Ammon's horn (tissue), 1 donor: ENCODE data around the gene SBF2.

Source experiments
- DNase-seq: peaks from one replicate; pipeline ENCODE4 v3.0.0-alpha.2; 2016; ENCODE audit warnings: low spot score

The SBF2 gene

DNA sequence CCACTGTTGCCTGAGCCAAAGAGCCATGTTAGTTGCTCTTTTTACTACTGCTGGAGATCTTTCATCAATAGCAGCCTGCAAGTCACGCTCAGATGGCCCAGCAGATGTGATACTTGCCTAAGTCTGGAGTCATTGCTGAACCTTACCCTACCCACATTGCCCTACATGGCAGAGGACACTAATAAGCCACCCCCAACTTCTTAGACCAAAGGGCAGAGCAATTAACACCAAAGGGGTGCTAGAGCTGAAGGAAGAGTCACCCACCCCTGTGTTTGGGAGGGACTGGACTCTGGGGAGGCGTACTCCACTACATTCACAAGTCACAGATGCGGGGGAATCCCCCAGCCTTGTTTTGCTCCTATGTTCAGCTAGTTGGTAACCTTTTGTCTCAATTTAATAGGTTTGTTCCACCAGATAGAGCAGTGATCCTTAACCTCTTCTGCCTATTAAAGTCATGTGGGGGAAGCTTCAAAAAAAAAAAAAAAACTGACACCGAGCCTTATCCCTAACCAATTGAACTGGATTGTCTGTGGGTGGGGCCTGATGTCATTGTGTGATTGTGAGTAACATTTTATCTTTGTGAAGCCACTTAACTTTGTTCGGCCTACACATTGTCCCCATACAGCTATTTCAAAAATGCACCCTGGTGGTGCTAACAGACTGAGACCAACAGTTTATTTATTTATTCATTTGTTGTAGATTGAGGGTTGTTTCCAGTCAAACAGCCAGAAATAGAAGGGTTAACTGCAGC lies 23.9 kb upstream of the SBF2 start:
- no peak for DNase-seq

DNA sequence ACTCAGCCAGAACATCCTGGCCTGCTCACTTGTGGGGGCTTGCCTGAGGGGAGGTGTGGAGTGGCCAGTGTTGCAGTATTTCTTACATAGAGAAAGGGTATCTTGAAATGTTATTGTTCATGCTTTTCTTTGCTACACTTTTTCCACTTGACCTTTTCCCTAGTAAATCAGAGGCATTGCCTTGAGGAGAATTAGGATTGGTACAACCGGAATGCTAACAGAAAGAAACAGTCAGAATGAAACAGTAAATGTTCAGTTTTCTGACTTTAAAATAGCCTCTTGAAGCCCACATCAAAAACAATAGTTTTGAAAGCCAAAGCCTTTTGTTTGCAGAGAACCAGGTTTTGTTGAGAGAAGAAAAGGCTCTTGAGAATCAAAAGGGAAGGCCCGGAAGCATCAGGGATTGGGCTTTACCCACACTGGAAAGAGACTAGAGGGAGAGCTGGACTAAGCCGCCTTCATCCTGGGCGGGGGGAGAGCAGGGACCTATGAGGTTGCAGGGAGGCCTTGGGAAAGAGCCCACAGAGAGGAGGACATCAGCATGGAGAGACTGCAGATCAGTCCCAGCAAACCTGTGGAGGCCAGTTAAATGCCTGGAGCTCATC lies 23.2 kb upstream of the SBF2 start:
- DNase-seq, result no peak

DNA sequence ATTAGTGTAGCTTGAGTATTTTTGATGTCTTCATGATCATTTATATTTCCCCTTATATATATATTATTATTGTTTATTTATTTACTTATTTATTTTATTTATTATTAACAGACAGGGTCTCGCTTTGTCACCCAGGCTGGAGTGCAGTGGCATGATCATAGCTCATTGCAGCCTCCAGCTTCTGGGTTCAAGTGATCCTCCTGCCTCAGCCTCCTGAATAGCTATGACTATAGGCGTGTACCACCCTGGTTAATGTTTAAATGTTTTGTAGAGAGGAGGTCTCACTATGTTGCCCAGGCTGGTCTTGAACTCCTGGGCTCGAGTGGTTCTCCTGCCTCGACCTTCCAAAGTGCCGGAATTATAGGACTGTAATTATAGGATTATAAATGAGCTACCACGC lies 21.1 kb upstream of the SBF2 start:
- no peak for DNase-seq

- DNase-seq, result peak; percentile 61
Measured at GRCh38 chr11:10314199-10315072, 20.4 kb upstream of the SBF2 start.

DNA sequence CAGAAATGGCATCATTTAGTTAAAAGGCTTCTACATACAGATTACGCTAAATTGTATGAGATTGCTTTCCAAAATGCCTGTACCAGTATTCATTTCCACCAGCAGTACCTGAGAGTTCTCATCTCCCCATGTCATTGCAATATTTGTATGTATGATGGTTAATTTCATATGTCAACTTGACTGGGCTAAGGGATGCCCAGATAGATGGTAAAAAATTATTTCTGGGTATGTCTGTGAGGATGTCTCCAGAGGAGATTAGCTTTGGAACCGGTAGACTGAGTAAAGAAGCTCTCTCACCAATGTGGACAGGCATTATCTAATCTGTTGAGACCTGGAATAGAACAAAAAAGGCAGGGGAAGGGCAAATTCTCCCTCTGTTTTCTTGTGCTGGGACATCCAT lies 17.8 kb upstream of the SBF2 start:
- no peak for DNase-seq

GRCh38 chr11:10310301-10310841 lies 16.4 kb upstream of the SBF2 start:
- no peak for DNase-seq

- DNase-seq, result no peak
Measured at GRCh38 chr11:10309163-10310093, 15.4 kb upstream of the SBF2 start.

- no peak for DNase-seq
Measured at GRCh38 chr11:10308201-10308954, 14.4 kb upstream of the SBF2 start.

DNA sequence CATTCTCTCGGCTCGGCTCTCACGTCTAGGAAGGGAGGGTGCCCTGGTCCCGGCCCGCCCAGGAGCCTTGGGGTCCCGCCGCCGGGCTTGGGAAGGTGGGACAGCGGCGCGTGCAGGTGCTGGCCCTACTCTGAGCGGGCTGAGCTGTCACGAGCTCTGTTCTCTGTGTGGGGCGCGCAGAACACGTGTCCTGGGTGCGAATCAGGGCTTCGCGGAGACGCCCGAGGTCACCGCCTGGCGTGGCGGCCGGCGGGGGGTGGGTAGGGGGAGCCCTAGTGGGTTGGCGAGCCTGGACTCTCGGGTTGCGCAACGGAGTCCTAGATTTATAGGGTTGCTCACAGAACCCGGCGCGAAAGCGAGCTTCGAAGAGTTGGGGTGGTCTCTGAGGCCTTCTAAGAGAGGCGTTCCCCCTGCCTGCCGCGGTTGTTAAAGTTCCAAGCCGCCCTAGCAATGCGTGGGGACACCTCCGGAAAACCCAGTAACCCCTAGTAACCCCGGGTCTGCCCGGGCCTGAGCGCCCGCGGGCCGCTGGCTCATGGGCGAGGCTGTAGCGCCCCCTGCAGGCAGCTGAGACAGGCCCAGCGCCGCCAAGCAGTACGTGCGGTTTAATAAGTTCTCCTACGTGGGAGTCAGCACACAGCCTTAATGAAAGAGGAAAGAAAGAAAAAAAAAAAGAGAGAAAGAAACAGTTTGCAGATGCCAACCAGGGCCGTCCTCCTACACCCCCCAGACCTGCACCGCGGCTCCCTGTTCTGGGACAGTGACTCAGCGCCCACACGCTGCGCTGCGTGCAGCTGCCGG lies 13.6 kb upstream of the SBF2 start:
- DNase-seq, result peak; percentile 78

DNA sequence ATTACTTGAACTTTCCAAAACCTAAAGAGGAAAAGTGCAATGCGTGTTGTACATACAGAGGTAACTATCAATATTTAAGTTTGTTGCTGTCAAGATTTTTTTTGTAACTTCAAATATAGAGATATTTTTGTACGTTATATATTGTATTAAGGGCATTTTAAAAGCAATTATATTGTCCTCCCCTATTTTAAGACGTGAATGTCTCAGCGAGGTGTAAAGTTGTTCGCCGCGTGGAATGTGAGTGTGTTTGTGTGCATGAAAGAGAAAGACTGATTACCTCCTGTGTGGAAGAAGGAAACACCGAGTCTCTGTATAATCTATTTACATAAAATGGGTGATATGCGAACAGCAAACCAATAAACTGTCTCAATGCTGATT lies 13.0 kb upstream of the SBF2 start:
- DNase-seq, result no peak

DNA sequence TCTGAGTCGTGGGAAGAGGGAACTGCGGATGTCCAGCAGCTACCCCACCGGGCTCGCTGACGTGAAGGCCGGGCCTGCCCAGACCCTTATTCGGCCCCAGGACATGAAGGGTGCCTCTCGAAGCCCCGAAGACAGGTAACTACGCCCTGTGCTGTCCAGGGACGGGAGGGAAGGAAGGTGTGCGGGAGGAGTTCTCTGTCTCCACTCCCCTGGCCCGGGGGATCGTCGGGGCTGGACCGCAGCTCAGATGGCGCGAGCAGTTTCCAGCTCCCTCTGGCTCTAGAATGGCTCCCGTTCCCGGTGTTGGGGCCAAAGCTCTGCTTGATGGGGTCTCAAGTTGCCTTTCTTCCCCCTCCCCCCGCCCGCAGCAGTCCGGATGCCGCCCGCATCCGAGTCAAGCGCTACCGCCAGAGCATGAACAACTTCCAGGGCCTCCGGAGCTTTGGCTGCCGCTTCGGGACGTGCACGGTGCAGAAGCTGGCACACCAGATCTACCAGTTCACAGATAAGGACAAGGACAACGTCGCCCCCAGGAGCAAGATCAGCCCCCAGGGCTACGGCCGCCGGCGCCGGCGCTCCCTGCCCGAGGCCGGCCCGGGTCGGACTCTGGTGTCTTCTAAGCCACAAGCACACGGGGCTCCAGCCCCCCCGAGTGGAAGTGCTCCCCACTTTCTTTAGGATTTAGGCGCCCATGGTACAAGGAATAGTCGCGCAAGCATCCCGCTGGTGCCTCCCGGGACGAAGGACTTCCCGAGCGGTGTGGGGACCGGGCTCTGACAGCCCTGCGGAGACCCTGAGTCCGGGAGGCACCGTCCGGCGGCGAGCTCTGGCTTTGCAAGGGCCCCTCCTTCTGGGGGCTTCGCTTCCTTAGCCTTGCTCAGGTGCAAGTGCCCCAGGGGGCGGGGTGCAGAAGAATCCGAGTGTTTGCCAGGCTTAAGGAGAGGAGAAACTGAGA lies 12.2 kb upstream of the SBF2 start:
- DNase-seq, result no peak

- no peak for DNase-seq
Measured at GRCh38 chr11:10305262-10305963, 11.4 kb upstream of the SBF2 start.

GRCh38 chr11:10304495-10305261 lies 10.7 kb upstream of the SBF2 start, which contains the start of gene ADM:
ADM (plus strand) TSS chr11:10305073; CDS start chr11:10305701, 628 bp downstream.
- peak; percentile 80 for DNase-seq

GRCh38 chr11:10303558-10304363 lies 9.7 kb upstream of the SBF2 start:
- DNase-seq, result no peak

DNA sequence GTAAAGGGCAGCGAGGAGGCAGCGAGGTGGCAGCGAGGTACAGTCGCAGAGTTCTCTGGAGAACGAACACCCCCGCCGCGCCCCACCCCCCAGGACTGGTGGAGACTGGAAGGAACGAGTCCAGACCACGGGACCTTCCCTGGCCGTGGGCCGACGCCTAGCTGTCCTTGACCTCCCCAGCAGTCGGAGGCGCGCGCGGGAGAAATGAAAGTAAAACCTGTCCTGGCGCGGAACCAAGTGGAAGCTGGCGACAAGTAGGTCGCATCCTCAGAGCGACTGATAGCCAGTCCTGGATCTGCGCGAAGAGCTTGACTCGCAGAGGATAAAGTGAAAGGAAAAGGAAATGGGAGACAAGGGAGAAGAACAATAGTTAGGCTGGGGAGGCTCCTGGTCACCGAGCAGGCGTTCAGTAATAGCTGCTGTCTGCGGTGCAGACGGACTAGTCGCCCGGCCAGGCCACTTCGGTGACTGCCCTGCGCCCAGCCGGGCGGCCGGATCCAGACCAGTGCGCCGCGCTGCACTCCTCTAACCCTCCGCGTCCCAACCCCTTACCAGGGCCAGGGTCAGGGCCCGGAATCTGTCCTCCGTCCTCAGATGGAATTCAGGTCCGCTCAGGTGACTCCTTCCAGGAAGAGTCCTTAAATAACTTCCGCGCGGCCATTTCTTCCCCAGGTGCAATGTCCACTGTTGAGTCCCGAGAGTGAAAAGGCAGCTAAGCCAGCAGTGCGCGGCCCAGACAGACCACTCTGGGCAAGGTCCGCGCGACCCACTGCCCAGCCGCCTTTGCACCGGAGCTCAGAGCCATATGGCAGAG lies 8.9 kb upstream of the SBF2 start:
- peak; percentile 74 for DNase-seq

DNA sequence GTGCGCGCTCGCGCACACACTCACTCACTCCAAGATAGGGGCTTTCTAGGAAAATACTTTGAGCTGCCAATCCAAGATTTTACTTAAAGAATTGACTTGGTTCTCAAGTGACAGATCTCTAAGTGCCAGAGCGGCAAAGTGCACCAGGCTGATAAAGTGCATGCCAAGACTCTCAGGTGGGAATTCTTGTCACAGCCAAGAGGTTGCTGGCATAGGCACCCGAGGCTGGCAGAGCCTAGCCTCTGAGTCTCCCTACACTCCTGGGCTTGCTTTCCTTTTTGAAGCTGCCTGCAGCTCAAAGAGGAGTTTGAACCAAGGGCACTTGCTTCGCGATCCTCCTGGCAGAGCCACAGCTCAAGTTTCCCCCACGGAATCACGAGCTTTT lies 8.3 kb upstream of the SBF2 start:
- no peak for DNase-seq
